Effector memory CD4-positive, alpha-beta T cell (primary cell): ENCODE measurements around the gene EXOC8.

ENCODE experiments used
- DNase-seq, 3 donors: peaks; one replicate each; pipeline ENCODE4 v3.0.0-alpha.2; 2020
- H3K27ac ChIP-seq: 2 replicates; pipeline ENCODE4 v1.7.0; 2013; ENCODE audit warnings: mild to moderate bottlenecking, low read length, moderate library complexity; ENCODE audit not compliant: insufficient read depth, poor library complexity, severe bottlenecking
- H3K27me3 ChIP-seq: replicated peaks from 2 replicates; pipeline ENCODE4 v1.7.0; 2013; ENCODE audit warnings: mild to moderate bottlenecking, low read length; ENCODE audit not compliant: insufficient read depth, control insufficient read depth, poor library complexity, severe bottlenecking
- H3K36me3 ChIP-seq: 2 replicates; pipeline ENCODE4 v1.7.0; 2013; ENCODE audit warnings: mild to moderate bottlenecking, low read length, moderate library complexity; ENCODE audit not compliant: control insufficient read depth, insufficient read depth
- H3K4me1 ChIP-seq: 2 replicates; pipeline ENCODE4 v1.7.0; 2013; ENCODE audit warnings: low read length, mild to moderate bottlenecking; ENCODE audit not compliant: control insufficient read depth, insufficient read depth, poor library complexity, severe bottlenecking
- H3K4me3 ChIP-seq: 2 replicates; pipeline ENCODE4 v1.7.0; 2013; ENCODE audit warnings: low read length, low read depth, mild to moderate bottlenecking; ENCODE audit not compliant: insufficient read depth, poor library complexity, severe bottlenecking
- H3K9me3 ChIP-seq: 2 replicates; pipeline ENCODE4 v1.7.0; 2013; ENCODE audit warnings: mild to moderate bottlenecking, low read length, moderate library complexity; ENCODE audit not compliant: control insufficient read depth

The EXOC8 gene

GRCh38 chr1:231286603-231287002, 51.0 kb downstream of the EXOC8 start:
- Histone ChIP-seq H3K4me1 (no peaks in the 10 kb centered on the region), H3K9me3 (no peaks in the 10 kb centered on the region), H3K27ac (no peak overlapping the region), H3K4me3 (no peak overlapping the region), H3K27me3 (no peaks in the 10 kb centered on the region), H3K36me3 (no peaks in the 10 kb centered on the region)
- no peak for DNase-seq

- Histone ChIP-seq H3K4me1 (no peaks in the 10 kb centered on the region), H3K27me3 (no peaks in the 10 kb centered on the region), H3K27ac (no peak overlapping the region), H3K9me3 (no peaks in the 10 kb centered on the region), H3K36me3 (no peaks in the 10 kb centered on the region), H3K4me3 (no peak overlapping the region)
- DNase-seq = no peak
Observed at GRCh38 chr1:231284441-231284840, 53.2 kb downstream of the EXOC8 start.
